ENCODE results near the gene SIGMAR1.

DNA sequence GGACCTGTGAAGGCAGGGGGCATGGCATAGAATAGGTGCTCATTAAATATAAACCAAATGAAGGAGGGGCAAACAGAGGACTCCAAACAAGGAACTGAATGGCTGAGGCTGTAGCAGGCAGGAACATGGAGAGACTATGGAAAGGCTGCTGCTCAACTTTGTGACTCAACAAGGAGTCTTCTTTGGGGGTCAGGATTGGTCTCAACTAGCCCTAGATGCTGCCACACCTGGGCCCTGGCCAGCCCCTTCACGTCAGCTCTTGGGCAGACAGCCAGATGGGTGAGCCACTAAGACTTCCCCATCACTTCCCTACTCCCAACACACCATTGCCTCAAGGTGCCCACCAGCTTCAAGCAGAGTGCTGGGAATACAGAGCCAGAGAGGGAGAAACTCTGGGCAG lies 36.7 kb downstream of the SIGMAR1 start:
- TF ChIP-seq, protein P1, sequence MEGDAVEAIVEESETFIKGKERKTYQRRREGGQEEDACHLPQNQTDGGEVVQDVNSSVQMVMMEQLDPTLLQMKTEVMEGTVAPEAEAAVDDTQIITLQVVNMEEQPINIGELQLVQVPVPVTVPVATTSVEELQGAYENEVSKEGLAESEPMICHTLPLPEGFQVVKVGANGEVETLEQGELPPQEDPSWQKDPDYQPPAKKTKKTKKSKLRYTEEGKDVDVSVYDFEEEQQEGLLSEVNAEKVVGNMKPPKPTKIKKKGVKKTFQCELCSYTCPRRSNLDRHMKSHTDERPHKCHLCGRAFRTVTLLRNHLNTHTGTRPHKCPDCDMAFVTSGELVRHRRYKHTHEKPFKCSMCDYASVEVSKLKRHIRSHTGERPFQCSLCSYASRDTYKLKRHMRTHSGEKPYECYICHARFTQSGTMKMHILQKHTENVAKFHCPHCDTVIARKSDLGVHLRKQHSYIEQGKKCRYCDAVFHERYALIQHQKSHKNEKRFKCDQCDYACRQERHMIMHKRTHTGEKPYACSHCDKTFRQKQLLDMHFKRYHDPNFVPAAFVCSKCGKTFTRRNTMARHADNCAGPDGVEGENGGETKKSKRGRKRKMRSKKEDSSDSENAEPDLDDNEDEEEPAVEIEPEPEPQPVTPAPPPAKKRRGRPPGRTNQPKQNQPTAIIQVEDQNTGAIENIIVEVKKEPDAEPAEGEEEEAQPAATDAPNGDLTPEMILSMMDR (IDR thresholded peaks at IDR 0.05; ENCODE audit: insufficient read depth, low read depth, low read length) = no peak
- no peak for TF ChIP-seq EZH2 (IDR thresholded peaks at IDR 0.05; ENCODE audit: insufficient read depth, low read length)

All from astrocyte (in vitro differentiated cells and primary cell).